Stimulated activated CD4-positive, alpha-beta T cell treated with anti-CD3 and anti-CD28 coated beads, Interleukin-2, amount 100 ng/mL, for 24 hours (primary cell): ENCODE data around the gene EEA1.
"Not testable (repeated sequence)": the region's sequence is repeated elsewhere in the genome, so short reads cannot be mapped to it uniquely, and the experiment has no call there.

Experiments used
- DNase-seq, 2 donors: peaks; one replicate each; pipeline ENCODE4 v3.0.0-alpha.2; 2020

EEA1 gene

DNA sequence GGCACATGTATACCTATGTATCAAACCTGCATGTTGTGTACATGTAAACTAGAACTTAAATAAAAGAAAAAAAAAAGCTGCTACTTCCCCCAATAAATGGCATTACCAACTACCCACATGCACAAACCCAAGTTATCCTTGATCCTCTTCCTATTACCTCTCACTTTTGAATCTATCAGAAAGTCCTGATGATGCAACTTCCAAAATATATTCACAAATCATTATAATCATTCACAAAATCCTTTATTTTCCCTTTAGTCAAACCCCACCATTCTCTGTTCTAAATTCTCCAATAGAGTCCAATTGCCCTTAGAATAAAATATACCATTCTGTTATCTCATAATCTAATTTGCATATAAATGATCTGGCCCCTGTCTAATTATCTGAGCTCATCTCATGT lies 134.3 kb downstream of the EEA1 start:
- DNase-seq, result no peak

DNA sequence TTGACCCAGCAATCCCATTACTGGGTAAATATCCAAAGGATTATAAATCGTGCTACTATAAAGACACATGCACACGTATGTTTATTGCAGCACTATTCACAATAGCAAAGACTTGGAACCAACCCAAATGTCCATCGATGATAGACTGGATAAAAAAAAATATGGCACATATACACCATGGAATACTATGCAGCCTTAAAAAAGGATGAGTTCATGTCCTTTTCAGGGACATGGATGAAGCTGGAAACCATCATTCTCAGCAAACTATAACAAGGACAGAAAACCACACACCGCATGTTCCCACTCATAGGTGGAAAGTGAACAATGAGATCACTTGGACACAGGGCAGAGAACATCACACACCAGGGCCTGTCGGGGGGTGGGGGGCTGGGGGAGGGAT lies 134.7 kb downstream of the EEA1 start:
- DNase-seq, result not testable (repeated sequence)

DNA sequence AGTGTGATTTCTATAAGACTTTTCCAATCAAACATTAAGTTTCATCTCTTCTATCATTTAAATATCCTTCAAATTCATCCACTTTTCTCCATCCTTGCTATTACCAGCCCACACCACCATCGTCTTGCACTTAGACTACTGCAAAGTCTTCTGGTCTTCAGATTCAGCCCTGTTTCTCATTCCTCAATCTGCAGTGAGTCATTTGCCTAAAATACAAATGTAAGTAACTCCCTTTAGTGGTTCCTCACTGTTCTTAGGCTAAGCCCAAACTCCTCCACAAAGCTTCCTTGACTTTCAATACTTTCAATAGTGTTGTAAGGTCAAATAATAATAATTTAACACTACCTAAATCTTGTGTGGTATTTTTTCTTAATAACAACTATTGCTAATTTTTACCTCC lies 143.1 kb downstream of the EEA1 start:
- no peak for DNase-seq

DNA sequence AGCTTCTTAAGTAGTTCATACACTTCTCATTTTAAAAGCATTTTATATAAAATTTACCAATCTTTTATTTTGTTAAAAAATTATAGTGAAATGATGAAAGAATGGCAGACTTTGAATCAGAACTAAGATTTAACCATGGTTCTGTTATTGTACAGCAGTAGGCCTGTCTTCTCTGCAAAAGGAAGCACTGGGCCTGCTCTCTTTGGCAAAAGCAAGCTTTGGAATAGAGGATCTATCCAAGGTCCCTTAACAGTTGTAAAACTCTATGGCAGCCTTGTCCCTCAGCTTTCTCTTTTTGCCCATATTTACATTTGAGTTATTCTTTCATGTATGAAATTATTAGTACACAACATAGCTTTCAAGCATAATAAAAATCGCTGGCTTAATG lies 143.5 kb downstream of the EEA1 start:
- DNase-seq, result no peak

DNA sequence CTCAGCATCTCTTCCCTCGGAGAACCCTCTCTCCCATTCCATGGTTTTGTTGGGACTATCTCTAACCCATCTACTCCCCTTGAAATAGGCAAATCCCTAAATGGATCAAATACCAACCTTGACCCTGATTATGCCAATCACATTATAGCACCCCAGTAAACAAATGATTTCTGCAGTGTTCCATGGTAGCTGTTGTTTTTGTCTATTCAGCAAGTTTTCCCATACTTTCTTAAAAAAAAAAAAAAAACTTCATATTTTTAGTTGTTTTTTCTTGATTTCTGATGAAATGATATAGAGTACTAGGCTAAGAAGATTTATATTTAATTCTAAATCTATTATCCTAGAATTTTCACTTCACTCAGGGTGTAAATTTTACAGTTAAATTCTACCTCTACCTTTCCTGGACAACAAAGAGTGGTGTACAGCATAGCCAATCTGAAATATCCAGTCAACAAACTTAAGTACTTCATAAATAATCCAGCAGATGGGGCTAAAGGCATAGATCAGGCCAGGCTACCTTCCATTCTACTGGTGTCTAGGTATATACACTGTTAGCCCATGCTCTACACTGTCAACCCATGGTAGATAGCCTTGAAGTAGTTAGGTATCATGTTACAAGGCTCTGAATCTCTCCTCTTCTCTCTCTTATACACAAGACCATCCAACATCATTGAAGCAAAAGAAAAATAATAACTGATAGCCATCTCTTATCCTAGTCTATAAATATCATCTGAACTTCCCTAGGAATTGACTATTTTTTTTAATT lies 144.1 kb downstream of the EEA1 start:
- DNase-seq, result no peak

DNA sequence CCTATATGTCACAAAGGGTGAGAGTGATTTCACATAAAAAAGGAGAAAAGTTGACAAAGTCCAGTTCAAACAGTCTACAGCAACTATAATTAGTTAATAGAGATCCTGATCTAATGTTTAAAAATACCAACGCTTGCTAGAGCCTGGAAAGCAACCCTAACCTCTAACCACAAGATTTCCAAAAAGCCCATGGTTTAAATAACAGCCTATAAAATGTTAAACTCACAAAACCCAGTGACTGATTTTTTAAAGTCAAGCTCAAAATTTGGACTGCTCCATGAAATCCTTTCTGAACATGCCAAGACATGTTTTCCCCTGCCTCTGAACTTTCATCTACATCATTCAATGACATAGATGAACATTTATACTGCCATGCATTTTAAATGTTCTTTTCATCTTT lies 144.7 kb downstream of the EEA1 start:
- no peak for DNase-seq

DNA sequence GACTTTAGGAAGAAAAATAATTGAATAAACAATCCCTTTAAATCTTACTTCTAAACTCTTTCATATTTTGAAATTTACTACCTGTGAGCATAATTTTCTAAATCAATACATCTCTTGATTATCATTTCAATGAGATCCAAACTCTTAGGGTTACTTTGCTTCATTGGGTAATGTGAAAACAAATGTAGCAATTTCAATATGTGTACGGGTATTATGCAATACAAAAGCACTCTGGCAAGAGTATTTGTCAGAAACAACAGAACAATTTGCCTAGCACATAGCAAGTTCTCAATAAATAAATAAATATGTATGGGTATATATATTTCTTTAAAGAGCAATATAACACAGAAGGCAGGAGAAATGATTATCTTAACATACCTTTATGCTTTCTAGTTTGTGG lies 149.2 kb downstream of the EEA1 start:
- DNase-seq, result no peak

DNA sequence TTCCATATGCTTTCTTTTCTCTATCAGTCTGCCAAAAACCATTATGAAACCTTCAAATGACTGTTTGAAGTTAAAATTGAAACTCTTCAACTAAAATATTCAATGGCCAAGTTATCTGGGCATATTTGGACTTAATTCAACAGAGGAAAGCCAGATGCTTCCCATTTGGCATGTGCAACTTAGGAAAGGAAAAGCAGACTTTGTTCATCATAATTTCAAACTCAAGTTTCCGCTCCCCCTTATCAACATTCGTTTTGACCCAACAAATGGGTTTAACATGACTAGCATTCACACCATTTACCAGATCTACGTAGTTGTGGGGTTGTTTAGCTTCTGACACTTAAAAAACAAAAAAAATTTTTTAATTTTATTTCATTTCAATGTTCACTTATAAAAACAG lies 150.6 kb downstream of the EEA1 start:
- no peak for DNase-seq

DNA sequence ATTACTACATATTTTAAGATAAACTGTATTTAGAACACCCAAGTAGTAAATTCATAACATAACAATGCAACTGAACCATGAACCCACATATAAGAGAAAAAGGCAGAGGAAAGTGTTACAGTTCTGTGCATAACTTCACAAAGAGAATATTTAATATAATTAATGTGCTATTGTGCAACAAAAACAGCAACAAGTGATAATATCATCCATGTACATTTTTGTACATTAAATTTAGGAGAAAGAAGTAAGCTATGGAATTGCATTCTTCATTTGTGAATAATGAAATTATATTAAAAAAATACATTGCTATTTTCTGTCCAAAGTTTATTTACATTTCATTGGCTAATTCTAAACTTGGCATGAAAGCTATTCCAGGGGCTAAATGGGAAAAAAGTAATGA lies 153.7 kb downstream of the EEA1 start:
- no peak for DNase-seq

DNA sequence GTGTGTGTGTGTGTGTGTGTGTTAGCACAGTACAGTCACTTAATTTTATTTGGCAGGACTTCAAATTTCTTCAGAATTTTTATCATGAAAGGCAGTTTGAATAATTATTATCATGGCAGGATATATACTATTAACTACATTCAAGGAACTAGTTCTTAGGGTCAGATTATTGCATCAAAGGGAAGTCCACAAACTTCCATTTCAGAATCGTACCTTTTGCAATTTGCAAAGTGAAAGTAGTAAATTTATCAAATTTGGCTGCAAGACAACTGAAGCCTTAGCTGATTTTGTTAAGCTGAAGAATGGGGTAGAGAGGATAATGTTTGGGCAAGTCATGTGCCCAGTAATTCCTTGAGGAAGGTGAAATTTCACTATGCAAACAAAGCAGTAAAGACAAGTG lies 158.1 kb downstream of the EEA1 start:
- no peak for DNase-seq

DNA sequence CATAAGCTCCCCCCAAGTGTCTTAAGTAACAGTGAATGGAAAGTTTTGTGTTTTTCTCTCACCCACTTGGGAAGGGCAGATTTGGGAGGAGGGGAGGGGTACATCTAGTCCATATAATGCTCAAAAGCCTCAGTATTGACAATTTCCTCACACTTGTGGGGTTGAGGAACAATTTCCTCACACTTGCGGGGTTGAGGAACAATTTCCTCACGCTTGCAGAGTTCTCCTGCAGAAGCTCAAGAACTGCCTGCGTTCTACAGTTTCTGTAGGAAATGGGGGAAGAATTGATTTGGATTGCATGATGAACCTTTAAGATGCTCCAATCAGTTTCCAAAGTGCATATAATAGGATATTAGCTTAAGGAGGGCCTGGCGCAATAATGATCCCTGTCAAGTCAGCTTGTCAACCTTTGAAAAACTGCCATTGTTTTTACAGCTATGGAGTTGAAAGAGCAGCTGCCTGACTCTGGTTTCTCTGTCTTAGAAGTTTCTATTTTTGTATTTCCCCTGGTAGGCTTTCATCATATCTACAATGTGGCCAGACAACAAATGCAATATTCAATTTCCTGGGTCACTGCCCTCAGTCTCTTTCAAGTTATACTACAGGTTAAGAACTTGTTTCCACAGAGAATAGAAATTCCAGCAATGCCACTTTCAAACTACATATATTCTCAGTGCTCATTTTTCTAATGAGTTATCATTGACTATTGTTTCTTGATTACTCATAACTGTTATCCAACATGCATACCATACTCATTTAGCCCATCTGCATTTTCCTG lies 159.8 kb downstream of the EEA1 start:
- no peak for DNase-seq

DNA sequence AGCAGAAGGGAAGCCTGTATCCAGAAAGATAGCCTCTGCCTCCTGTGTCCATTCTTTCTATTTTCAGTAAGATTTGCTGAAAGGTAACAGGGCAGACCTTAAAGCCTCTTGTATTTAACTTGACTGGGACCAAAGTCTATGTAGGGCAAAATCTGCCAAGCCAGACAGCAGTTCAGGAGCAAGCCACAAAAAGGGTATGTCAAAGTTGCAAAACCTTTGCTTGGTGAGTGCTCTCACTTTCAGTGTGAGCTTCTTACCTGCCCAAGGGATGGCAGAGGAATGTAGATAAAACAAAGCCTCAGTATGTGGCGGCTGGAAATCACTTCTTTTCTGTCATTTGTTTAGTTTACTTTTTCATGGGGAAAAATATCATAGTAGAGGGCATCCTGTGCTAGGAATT lies 163.2 kb downstream of the EEA1 start:
- no peak for DNase-seq

DNA sequence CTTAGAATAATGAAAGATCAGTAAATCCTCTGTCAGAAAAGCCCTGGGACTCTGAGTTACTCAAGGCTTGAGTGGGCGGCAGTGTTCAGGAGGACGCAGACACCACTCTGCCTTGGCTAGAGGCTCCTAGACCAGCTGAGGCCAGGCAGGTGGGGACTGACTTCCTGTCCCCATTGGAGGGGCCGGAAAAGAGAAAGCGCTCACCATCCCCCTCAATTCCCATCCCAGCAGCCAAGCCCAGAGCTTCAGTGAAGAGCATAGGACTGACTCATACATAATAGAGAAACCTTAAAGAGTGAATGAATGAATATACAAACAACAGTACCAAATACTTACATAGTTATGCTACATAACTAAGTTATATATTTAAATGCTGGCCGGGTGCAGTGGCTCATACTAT lies 164.3 kb downstream of the EEA1 start:
- DNase-seq, result no peak

DNA sequence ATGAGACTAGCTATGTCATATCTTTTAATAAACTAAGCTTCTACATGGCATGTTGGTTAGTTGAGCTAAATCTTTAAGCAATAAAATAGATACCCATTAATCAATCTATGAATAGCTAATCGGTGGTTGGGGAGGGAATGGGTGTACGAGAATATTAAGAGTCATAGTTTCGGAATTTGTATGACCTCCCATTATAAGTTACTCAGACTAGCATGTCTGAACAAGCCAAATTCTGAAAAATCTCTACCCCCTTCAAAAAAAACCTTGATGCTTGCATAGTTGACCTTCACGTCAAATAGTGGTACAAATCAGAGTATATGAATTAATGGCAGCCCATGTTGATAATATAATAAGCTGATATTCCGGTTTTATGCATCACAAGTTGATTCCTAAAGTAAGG lies 166.3 kb downstream of the EEA1 start:
- no peak for DNase-seq

DNA sequence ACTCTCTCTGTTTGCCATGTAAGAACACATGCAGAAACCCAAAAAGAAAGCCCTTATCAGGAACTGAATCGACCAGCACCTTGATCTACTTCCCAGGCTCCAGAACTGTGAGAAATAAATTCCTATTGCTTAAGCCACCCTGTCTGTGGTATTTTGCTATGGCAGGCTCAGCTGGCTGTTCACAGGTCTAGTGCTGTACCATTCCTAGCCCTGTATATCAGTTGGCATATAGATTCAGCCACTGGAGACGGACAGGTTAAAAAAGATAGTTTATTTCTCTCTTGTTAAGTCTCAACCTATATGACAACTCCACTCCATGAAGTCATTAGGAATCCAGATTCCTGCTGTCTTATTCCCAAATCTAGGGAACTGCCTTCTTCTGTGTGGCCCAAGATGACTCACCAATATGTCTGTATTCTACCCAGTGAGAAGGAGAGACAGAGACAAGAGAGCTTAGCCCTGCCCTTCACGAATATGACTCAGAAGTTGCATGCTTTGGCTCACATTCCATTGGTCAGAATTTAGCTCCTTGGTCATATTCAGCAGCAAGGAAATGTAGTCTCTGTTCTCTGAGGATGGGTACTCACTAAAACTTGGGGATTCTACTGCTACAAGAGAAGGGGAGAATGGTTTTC lies 169.3 kb downstream of the EEA1 start:
- DNase-seq, result no peak

DNA sequence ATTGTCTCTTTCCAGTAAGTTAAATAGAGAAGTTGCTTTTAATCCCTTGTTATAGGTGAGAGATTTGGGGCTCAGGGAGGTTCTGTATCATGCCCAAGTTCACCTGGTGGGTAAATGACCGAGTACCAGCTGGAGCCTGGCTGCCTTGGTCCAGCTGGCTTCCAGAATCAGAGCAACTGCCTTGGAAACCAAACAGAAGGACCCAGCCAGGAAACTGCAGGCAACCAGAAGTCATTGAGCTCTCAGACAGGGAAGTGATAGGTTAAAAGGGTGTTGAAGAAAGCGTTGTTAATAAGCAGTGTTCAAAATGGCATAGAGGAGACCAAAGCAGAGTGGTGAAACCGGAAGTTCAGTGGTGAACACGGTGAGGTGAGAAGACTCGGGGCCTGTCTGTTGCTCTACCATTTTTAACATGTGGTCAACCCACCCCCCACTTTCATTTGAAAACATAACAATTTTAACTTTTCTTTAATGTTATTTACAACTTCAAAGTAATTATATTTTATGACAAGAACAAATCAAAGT lies 171.4 kb downstream of the EEA1 start:
- no peak for DNase-seq

DNA sequence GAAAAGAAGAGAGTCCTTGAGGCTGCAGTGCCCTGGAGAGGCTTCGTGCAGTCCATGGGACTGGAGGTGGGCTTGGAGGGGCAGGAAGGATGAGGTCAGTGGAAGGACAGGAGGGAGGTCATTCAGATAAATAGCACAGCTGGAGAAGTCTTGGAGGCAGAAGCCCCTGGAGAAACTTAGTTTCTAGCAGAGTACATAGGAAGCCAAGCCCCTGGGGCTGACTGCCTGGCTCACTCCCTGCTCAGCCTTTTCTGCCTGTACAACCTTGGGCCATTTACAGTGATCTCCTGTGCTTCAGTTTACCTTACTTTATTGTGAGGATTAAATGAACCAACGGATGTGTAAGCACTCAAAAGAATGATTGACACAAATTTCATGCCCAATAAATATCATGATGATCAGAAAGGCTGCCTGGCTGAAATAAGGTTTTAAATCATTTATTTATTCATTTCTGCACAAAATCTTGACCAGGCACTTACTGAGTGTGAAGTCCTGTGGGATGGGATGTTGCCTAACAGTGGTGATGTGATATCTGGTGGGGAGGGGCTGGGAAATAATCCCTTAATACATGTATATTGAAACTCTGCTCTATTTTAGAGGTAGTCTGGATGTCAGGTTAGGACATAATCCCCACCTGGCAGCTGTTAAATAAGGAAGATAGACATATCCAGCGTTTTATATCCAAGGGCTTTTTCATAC lies 172.0 kb downstream of the EEA1 start:
- DNase-seq, result no peak

DNA sequence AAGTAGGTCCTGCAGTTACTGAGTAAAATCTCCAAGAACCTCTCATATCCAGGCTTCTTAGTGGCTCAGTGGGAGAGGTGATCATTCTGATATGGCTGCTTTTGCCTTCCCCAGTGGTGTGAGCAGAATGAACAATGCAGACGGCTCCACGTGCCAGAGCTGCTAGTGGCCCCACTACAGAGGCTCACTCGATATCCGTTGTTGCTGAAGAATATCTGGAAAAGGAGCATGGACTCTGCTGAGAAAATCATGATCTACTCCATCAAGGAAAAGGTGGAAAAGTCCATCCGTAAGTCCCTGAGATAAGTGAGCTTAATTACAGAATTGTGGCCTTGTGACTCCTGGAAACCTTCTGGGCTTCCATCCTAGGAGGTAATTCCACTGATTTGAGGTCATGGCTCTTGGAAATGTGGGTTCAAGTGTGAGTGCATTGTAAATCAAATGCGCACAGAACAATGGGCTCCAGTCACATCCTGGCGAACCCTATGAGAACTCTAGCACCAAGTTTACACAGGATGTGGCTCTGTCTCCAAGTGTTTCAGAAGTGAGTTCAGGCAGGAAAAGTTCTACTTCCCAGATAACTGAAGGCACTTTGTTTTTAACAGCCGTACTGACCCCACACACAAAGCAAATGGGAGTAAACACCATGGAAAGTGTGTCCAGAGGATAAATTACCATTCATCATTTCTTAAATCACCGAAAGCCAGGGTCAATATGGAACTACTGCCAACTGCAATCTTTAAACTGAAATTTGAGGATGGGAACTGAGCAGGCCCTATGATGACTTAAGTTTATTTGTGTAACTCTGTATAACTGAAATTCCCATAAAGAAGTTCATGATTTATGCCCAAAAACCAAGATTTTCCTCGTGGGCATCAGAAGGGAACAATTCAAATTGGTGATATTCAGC lies 174.9 kb downstream of the EEA1 start:
- no peak for DNase-seq

DNA sequence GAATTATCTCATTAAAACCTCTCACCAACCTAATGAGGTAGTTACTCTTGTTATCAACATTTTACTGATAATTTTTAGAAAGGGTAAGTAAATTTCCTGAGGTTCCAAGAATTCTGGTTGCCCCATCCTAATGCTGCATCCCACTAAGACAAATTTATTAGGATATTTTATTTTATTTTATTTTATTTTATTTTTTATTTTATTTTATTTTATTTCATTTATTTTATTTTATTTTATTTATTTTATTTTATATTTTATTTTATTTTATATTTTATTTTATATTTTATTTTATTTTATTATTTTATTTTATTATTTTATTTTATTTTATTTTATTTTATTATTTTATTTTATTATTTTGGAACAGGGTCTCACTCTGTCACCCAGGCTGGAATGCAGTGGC lies 179.4 kb downstream of the EEA1 start:
- not testable (repeated sequence) for DNase-seq

DNA sequence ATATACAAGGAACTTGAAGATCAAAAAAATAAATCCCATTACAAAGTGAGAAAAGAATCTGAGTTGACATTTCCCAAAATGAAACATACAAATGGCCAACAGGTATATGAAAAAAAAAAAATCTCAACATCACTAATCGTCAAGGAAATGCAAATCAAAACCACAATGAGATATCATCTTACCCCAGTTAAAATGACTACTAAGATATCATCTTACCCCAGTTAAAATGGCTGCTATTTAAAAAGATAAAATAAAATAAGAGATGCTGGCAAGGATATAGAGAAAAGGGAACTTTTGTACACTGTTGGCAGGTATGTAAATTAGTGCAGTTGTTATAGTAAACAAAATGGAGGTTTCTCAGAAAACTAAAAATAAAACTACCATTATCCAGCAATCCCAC lies 181.9 kb downstream of the EEA1 start:
- no peak for DNase-seq

DNA sequence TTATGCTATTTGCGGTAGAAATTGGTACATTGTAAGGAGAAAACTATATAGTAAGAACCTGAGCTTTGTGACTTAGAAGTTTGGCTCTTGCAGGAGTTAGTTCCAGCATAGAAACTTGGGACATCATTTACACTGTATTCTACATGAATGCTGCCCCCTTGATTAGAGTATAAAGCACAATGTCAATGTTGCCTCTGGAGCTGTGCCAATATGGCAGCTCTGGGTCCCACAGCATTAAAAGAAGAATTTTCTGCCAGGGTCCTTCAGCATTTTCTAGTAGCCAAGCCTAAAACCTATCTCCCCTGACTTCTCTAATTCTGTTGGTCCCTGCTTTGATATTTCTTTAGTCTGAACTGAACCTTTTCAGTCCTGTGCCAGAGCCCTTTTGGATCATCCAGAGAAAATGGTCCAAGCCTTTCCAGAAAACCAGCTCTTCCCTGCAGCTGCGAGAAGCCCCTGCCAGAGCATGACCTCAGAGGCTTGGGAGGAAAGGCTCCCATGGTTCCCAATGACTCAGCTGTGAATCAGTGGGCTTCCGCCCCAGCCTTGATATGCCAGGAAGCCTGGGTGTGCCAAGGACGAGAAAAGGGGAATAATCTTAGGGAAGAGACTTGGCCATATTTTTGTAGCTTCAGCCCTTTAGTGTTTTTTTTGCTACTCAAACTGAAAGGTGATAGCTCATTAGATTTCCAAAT lies 183.1 kb downstream of the EEA1 start:
- no peak for DNase-seq

DNA sequence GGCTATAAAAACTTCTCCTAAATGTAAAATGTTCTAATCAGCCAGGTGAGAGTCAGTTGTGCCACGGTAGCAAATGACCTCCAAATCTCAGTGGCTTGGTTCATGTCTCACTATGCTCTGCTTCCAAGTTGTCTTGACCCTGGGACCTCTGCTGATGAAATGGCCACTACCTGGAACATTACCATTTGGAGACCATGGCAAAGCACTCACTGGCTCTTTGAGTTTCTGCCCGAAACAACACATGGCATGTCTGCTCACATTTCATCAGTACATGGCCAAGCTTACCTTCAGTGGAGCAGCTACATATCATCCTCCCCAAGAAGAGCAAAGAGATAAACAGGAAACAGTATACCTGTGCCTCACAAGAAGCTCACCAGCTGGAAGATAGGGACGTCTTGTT lies 186.1 kb downstream of the EEA1 start:
- no peak for DNase-seq
